Endothelial cell of umbilical vein (primary cell): ENCODE data around the gene PPM1L. TPM values are rescaled to one million over a fixed set of nuclear protein-coding genes. Genes with fewer than 3 reads are reported as not detected.

Source experiments
- BruUV-seq: library from RNA; stranded (reverse); fragments of 400-500 nt; replicated peaks from 2 replicates; lab custom pipeline; 2021; lab: Mats Ljungman, UMichigan
- CTCF ChIA-PET: fragments of 300-600, 350-600 bp; sonication (Branson Sonifier 250); formaldehyde crosslinking; loops from one replicate; lab custom pipeline; 2021; ENCODE audit warnings: antibody characterized with exemption, inconsistent platforms; lab: Charles Lee
- POLR2A ChIA-PET: fragments of 300-600, 350-600 bp; sonication (Branson Sonifier 250); formaldehyde crosslinking; loops from one replicate; lab custom pipeline; 2021; ENCODE audit warnings: antibody characterized with exemption, inconsistent platforms; lab: Charles Lee
- DNase-seq: peaks from one replicate; pipeline ENCODE4 v3.0.0-alpha.2; 2011; ENCODE audit warnings: low read depth, low spot score
- FAIRE-seq: peaks from 2 replicates; lab custom pipeline; 2011; peaks lifted over from hg19 to GRCh38; lab: Jason Lieb, UNC
- H2AFZ ChIP-seq: 2 replicates; pipeline ENCODE4 v1.6.0; 2012; ENCODE audit warnings: low read depth, low read length, control low read depth, inconsistent platforms
- H3K27ac ChIP-seq: 2 replicates; pipeline ENCODE4 v1.5.1; 2011; ENCODE audit warnings: low read depth, mild to moderate bottlenecking, control low read depth, low read length, moderate library complexity; ENCODE audit not compliant: insufficient read depth
- H3K27me3 ChIP-seq, 2 experiments: 2 replicates each; pipeline versions ENCODE4 v1.6.0 to v1.6.1; 2011; ENCODE audit warnings: low read length in 2 of 2, mixed read lengths in 1 of 2; ENCODE audit not compliant: control insufficient read depth in 2 of 2, insufficient read depth in 2 of 2
- H3K36me3 ChIP-seq, 2 experiments: 2 replicates in 1 of 2; 3 replicates in 1 of 2; pipeline ENCODE4 v1.5.1; 2011; ENCODE audit warnings: low read length in 2 of 2, mild to moderate bottlenecking in 1 of 2, moderate library complexity in 1 of 2; ENCODE audit not compliant: control insufficient read depth in 2 of 2, insufficient read depth in 2 of 2; ENCODE audit errors: extremely low read depth in 1 of 2
- H3K4me1 ChIP-seq: 3 replicates; pipeline ENCODE4 v1.5.1; 2011; ENCODE audit warnings: mild to moderate bottlenecking, low read length; ENCODE audit not compliant: control insufficient read depth, insufficient read depth; ENCODE audit errors: extremely low read depth
- H3K4me2 ChIP-seq: 2 replicates; pipeline ENCODE4 v1.6.1; 2011; ENCODE audit warnings: low read length, control low read depth, mixed read lengths; ENCODE audit not compliant: insufficient read depth
- H3K4me3 ChIP-seq, 3 experiments: fragments of 200-600 bp in 1 of 3; sonication (generic), shearing (Covaris generic) in 1 of 3; replicated peaks in 1 of 3; 2 replicates each; pipeline ENCODE4 v1.5.1; 2011 to 2016; ENCODE audit warnings: control low read depth in 3 of 3, low read length in 3 of 3, mild to moderate bottlenecking in 2 of 3, inconsistent platforms in 1 of 3, low read depth in 1 of 3, moderate library complexity in 1 of 3; ENCODE audit not compliant: insufficient read depth in 1 of 3
- H3K79me2 ChIP-seq: 2 replicates; pipeline ENCODE4 v1.6.0; 2012; ENCODE audit warnings: low read length, inconsistent platforms; ENCODE audit not compliant: control insufficient read depth, insufficient read depth
- H3K9ac ChIP-seq: replicated peaks from 2 replicates; pipeline ENCODE3; 2011; ENCODE audit warnings: low read length, control low read depth; ENCODE audit not compliant: insufficient read depth; ENCODE audit errors: extremely low read depth
- H3K9me1 ChIP-seq: replicated peaks from 3 replicates; pipeline ENCODE4 v1.6.0; 2011; ENCODE audit warnings: mild to moderate bottlenecking, low read length; ENCODE audit not compliant: control insufficient read depth, insufficient read depth; ENCODE audit errors: extremely low read depth
- H3K9me3 ChIP-seq: replicated peaks from 2 replicates; pipeline ENCODE4 v1.5.1; 2012; ENCODE audit warnings: low read length, inconsistent platforms; ENCODE audit not compliant: control insufficient read depth, insufficient read depth
- H4K20me1 ChIP-seq: replicated peaks from 2 replicates; pipeline ENCODE3; 2011; ENCODE audit warnings: mild to moderate bottlenecking, low read length; ENCODE audit not compliant: control insufficient read depth, insufficient read depth; ENCODE audit errors: extremely low read depth
- CTCF ChIP-seq, 2 donors: IDR thresholded peaks; 1 replicate in 1 of 2; 2 replicates in 1 of 2; pipeline ENCODE4 v1.5.1; 2011; ENCODE audit warnings: low read length in 2 of 2, mild to moderate bottlenecking in 2 of 2, moderate library complexity in 2 of 2, control low read depth in 1 of 2, inconsistent platforms in 1 of 2, low read depth in 1 of 2; ENCODE audit not compliant: insufficient read depth in 1 of 2; ENCODE audit errors: extremely low read depth in 1 of 2
- EZH2 ChIP-seq: IDR thresholded peaks from 2 replicates; pipeline ENCODE4 v1.6.1; 2012; ENCODE audit warnings: borderline replicate concordance, low read depth, mild to moderate bottlenecking, moderate library complexity, low read length, inconsistent platforms; ENCODE audit not compliant: severe bottlenecking
- FOS ChIP-seq: IDR thresholded peaks from 2 replicates; pipeline ENCODE4 v1.6.1; 2011; ENCODE audit warnings: mild to moderate bottlenecking, low read length, moderate library complexity, borderline replicate concordance; ENCODE audit not compliant: insufficient read depth
- GATA2 ChIP-seq: IDR thresholded peaks from 2 replicates; pipeline ENCODE4 v1.7.0; 2011; ENCODE audit warnings: low read depth, mild to moderate bottlenecking, moderate library complexity, mixed read lengths, low read length; ENCODE audit not compliant: insufficient read length, insufficient read depth
- JUN ChIP-seq: IDR thresholded peaks from 2 replicates; pipeline ENCODE4 v1.6.1; 2011; ENCODE audit warnings: borderline replicate concordance, low read depth; ENCODE audit not compliant: insufficient read length, insufficient read depth
- MAX ChIP-seq: IDR thresholded peaks from 2 replicates; pipeline ENCODE4 v1.6.1; 2011; ENCODE audit not compliant: insufficient read depth, insufficient read length
- MYC ChIP-seq: IDR thresholded peaks from one replicate; pipeline ENCODE4 v1.6.1; 2011; ENCODE audit warnings: mild to moderate bottlenecking, low read depth, low read length
- POLR2A ChIP-seq: IDR thresholded peaks from 2 replicates; pipeline ENCODE4 v1.6.1; 2012; ENCODE audit warnings: low read depth, mild to moderate bottlenecking, control low read depth, low read length
- POLR2AphosphoS5 ChIP-seq: IDR thresholded peaks from 2 replicates; pipeline ENCODE4 v1.6.1; 2012; ENCODE audit warnings: low read depth, mild to moderate bottlenecking, control low read depth, low read length, moderate library complexity; ENCODE audit not compliant: insufficient read depth
- dilution Hi-C: fragments of 300-500 bp; cut with MboI; formaldehyde crosslinking; loops from one replicate; pipeline ENCODE4 v1.15.0; 2019; ENCODE audit warnings: low sequenced_read_pairs; ENCODE audit not compliant: extremely low pct_ligation_motif_present
- intact Hi-C: fragments of 100-400 bp; cut with micrococcal nuclease; formaldehyde crosslinking; loops from one replicate; pipeline ENCODE4 v1.10.0; 2022
- polyA plus RNA-seq, 4 experiments: library from polyadenylated mRNA; depleted of rRNA in 3 of 4; stranded (reverse) in 3 of 4; unstranded in 1 of 4; fragments of >200 nt; gene quantifications; 2 replicates each; pipeline versions ENCODE4 v1.2.1 to v1.2.3, GENCODE V29; 2011 to 2012; ENCODE audit warnings: missing spikeins in 1 of 4
- total RNA-seq: library from RNA; stranded (reverse); gene quantifications from 2 replicates; pipeline ENCODE4 v1.2.3, GENCODE V29; 2021

Gene PPM1L
- total and polyA plus RNA-seq, 2 donors (not counting 3 experiments of a cell fraction or from before 2014, with no cell fraction given), result 0.63 to 2.9 TPM

- dilution Hi-C loops, result no loop called here
- ChIA-PET CTCF (interaction anchor here (1.2 kb wide), 1 partner anchor 10 kb away, joined by 5 read pairs; no protein-coding TSS in a partner anchor), POLR2A (interaction anchor here (0.7 kb wide), 1 partner anchor 249 kb away, joined by 3 read pairs; no protein-coding TSS in a partner anchor)
- Histone ChIP-seq H3K4me2 (no peak overlapping the region), H3K27ac (no peak overlapping the region), H3K36me3 (no peaks in the 10 kb centered on the region), H3K4me3 (no peak overlapping the region), H3K9me3 (no peaks in the 10 kb centered on the region), H4K20me1 (no peaks in the 10 kb centered on the region), H3K9me1 (no peaks in the 10 kb centered on the region), H2AFZ (no peak overlapping the region), H3K27me3 (no peaks in the 10 kb centered on the region), H3K79me2 (no peaks in the 10 kb centered on the region), H3K4me1 (no peaks in the 10 kb centered on the region), H3K9ac (no peak overlapping the region)
- no TSS peak for BruUV-seq
- FAIRE-seq (no peak), DNase-seq (no peak)
- intact Hi-C loops, result no loop called here
- TF ChIP-seq MYC (no peak), EZH2 (no peak), GATA2 (no peak), POLR2A (no peak), FOS (no peak), JUN (no peak), MAX (no peak), POLR2AphosphoS5 (no peak), CTCF (IDR thresholded peaks at IDR 0.05; ENCODE audit: extremely low read depth in 1 of 2, insufficient read depth in 1 of 2, low read depth in 1 of 2, low read length in 2 of 2) (no peak)
Observed at GRCh38 chr3:161014843-161015749, 259.1 kb downstream of the PPM1L start.
